HS-5 (cell line): ENCODE data around the gene IFIT5.
A peak's percentile ranks its signal among the peaks of the same experiment; 100 is the strongest.
"Not testable (repeated sequence)": the region's sequence is repeated elsewhere in the genome, so short reads cannot be mapped to it uniquely, and the experiment has no call there.

ENCODE experiments used
- DNase-seq: peaks from one replicate; pipeline ENCODE4 v3.0.0-alpha.2; 2012; ENCODE audit warnings: low read depth

Gene IFIT5

DNA sequence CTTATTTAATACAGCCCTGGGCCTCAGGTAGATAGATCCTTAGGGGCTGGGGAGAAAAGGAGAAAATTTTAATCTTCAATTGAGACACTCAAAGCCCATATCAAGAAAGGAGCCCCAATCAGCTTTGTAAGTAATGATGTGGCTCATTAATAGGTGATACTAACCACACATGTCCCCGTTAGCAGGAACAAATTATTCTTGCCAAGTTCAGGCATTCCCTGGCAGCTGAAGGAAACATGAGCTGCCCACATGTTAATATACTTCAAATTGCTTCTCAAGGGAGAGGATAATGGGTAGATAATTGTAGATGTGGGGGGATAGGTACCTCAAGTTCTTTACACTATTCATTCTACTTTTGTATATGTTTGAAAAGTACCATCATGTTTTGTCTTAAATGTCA, 14.5 kb downstream of the IFIT5 start:
- no peak for DNase-seq

DNA sequence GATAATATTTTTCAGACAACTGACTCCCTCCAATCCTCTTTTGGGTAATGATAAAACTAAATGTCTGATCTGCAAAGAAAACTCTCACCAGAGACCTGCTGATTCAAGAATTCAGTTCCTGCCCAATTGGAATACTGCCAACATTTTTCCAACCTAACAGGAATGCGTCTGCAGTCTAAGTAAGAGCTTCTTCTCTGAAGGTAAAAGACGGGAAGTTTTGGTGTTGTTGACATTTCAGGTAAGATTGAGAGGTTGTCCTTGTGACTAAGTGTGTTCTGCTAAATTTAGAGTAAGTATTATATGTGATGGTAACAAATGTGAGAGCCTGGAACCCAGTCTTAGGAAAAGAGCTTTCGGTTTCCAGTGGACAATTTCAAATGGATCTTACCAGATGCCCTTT, 17.6 kb downstream of the IFIT5 start:
- no peak for DNase-seq

DNA sequence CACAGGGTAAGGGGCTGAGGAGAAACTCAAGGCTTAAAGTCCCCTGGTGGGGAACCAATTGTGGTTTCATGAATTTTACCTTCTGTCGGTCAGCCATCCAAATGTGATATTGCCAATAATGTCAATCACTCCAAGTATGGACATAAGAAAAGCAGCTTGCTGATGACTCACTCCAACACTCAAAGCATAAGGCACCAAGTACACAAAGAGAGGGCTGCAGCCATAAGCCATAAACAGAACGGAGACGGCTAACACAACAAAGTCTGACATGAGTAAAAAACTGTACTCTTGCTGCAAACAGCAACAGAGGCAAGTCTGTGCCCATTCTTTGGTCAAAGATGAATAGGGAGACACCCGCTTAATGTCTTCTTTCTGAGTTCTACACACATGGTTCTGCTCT, 24.2 kb downstream of the IFIT5 start:
- no peak for DNase-seq

DNA sequence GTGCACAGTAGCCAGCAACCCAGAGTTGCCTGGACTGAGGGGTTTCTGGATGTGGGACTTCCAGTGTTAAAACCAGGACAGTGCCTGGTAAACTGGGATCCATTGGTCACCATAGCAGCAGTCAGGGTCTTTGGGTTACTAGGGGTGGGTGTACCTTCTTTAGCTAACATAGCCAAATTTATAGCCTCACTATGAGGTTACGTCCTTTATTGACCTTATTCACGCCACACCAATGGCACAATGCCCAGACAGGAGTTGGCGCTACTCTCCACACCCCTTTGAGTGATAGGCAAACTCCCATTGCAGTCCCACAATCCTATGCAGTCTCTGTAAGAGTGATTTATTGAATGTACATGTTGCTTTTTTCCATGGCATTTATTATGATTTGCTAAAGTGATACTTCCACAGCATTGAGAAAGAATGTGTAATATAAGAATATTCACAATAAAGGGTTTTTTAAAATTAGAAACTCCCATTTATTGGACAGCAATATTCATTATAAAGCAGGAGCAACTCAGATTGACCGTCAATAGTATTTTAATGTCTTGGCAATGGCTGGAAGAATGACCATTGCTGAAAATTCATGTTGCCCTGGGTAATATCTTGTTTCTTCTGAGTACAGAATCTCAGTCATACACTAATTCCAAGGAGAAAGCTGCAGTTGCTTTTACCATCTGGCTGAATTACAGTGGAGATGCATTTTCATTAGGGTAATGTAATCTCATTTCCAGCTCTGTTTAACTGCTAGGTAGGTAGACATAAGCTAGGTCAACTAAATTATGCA, 26.1 kb downstream of the IFIT5 start:
- DNase-seq, result no peak

DNA sequence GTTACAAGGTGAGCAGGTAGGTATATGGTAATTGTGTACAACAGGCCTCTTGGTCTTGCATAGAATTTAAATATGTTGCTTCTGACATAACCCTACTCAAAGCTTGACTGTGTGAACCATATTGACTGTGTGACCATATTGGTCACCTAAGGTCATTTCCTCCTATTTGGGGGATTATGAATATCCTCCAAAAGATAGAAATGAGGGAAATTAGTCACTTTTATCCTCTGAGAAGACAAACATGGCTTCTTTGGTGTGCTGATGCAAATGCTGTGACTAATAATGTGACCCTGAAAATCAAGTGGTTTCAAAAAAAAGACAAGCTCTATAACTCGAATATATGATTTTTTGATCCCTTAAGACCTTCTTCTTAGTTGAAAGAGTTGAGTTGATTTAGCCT, 27.9 kb downstream of the IFIT5 start:
- DNase-seq, result no peak

DNA sequence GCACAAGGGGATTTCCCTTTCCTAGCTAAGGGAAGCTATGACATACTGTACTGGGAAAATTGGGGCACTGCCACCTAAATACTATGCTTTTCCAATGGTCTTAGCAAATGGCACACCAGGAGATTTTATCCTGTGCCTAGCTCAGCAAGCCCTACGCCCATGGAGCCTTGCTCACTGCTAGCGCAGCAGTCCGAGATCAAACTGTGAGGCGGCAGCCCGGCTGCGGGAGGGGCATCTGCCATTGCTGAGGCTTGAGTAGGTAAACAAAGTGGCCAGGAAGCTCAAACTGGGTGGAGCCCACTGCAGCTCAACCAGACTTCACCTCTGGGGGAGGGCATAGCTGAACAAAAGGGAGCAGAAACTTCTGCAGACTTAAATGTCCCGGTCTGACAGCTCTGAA, 30.5 kb downstream of the IFIT5 start:
- DNase-seq, result not testable (repeated sequence)

DNA sequence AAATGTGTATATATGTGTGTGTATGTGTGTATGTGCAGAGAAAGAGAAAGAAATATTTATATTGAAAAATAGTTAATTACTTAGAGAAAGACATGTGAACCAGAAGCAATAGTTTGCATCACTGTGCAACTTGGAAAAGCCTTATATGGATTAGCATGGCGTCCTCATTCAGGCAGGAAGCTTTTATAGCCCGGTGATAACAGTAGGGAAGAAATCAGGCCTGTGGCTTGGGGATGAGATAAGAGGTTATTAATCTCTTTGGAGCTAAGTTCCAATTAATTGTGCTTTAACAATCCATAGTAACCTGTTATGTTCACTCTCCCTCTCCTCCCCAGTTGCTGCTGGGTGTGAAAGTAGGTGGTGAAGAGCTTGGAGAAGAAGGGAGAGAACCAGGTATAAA, 36.5 kb downstream of the IFIT5 start:
- DNase-seq, result no peak

DNA sequence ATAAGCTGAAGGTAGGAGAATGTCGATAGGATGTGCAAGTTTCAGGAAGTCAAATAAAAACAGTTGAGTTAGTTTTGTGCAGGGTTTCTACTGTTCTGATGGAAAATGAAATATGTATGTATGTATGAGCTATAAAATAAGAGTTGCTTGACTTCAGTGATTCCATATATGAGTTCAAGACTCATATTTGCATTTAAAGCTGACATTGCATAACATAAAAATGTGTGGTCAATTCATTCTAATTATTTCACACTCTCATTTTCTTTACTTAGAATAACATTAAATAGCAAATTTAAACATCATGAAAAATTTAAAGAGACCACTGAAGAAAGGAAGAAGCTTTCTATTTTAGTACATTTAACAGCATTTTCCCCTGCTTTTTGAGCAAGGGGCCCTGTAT, 37.8 kb downstream of the IFIT5 start:
- DNase-seq, result no peak

DNA sequence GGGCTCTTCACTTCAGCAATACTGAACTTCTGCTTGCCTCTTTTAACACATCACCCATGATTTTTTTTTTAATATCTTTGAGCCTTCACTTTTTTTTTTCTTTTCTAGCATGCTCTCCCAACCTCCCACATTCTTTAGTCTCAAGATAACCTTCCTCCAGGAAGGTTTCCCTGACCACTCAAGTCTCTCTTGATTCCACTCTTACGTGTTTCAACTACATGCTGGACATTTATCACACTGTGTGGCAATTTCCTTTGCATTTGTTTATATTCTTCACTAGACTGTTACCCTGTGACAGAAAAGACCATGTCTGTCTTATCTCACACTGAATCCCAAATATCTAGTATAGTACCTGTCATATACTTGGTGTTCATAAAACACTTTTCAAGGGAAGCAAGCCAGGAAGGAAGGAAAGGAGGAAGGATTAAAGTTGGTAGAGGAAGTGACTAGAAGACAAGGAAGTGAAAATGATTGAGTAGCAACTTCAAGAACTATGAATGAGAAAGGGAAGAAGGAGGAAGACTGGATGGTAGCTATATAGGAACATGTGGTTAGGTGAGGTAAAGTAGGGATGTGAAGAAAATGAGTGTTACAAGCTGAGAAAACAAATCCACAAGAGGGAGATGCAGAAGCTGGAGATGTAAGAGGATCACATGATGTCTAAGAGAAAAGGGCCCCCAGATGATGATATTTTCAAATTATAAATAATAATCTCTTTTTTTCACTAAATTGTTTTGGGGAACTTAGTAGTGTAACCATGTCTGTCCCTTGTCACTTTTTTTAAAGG, 40.4 kb downstream of the IFIT5 start:
- no peak for DNase-seq

DNA sequence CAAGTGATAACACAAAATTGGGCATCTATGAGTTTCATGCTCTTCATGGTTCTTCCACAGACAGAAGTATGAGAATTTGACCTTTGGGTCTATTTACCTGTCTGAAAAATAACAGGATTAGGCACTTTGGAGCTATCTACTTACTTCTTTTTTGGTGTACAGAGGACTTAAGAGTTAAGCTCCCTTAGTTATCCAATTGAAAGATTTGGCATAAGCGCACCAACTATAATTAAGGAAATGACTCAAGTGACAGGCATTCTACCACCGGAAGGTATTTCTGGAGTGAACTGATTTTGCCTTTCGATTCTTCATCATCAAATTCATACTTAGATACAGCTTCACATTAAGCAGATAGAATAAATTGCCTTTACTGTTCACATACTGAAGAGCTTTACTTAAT, 43.9 kb downstream of the IFIT5 start:
- peak; percentile 56 for DNase-seq

DNA sequence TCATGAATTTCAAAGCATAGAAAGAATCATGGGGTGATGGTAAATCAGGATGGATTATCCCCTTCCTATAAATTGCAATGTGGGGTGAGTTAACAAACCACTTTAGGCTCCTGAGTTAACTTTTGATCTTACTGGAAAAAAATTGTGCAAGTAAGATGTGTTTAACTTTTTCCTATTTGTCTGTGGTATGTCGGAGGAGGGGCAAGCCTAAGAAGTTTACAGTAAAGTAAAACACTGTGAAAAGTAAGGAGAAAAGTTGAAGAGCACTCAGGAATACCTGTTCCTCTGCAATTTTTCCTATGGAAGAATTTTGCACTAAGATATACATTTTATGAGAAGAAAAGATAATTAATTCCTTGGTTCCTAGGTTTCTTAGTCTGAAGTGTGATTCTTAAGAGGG, 44.4 kb downstream of the IFIT5 start:
- no peak for DNase-seq

DNA sequence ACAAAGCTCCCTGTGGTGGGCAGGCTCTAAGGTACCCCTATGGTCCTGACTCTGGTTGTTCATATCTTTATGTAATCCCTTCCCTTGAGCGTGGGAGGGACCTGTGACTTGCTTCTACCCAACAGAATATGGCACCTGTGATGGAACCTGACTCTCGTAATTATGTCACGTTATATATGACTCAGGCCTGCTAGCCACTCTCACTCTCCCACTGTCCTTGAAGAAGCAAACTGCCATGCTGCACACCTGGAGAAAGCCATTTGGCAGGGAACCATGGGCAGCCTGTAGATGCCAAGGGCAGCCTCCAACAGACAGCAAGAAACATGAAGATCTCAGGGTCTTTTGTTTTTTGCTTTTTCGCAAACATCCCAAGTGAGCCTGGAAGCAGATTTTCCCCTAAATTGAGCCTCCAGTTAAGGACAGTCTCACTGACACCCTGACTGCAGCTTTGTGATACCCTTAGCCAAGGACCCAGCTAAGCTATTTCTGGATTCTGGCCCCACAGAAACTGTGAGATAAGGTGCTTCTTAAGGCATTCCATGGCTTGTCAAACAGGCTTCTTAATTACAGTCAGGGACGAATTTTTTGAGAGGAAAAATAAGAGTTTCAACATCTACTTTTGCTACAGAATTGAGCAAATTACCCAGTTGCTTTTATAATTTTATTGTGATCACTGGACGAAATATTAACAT, 49.6 kb downstream of the IFIT5 start:
- DNase-seq, result no peak

DNA sequence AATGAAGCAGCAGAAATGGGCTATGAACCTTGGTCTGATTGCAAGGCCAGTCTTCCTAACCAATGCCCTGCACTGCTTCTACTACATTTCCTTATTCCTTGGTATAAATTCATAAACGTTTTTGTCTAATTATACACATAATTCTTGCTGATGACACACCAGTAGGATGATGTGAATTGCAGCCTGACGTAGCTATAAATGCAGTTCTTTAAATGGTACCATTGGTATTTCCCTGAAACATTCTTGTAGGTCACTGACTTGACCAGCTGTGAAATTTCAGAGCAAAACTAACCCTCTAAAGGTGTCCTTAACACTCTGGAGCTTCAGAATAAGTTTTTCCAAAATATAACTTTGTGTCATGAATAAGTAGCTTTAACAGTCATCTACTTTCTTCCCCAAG, 50.8 kb downstream of the IFIT5 start:
- DNase-seq, result no peak

DNA sequence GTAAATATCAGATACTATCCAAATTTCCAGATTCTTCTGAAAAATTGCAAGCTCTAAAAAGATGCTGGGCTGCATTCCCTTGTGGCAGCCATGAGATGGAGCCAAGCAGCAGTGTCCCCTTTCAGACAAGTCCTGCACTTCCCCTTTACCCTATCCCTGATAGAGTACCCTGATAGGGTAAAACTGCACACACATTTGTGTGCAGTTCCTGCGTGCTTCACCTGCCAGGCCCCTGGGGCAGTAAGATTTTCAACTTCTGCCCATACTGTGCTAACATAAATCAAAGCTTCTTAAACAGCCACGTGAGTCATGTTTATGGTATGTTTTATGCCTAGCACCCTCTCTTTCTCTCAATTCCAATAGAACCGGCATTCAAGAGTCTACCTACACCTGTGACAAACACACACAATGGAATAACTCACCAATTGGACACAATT, 52.2 kb downstream of the IFIT5 start:
- DNase-seq, result peak; percentile 24

DNA sequence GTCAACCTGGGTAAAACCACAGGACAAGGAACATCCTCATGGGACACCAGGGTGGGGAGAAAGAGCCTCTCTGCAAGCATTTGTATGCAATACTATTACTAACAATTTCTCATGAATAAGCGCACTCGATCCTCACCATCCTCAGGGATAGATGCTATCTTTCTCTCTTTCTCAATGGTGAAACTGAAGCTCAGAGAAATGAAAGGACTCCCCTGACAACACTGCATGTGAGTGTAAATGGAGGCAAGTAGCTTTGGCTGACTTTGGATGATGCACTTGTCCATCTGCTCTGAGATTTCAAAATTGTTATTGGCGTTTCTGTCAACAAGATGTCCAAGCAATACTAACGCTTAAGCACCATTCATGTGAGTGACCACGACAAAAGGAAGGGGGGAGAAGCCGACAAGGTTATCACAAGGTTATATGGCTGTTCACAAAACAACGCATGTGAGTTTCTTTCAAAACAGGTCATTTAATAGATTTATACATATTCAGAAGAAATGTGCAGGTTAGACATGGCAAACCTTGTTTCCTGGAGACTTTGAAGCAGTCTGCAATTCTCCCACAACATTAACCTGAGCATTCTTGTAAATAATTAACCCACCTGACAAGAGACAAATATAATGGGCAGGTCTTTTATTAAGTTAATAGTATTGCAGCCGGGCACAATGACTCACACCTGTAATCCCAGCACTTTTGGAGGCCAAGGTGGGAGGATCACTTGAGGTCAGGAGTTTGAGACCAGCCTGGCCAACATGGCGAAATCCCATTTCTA, 54.0 kb downstream of the IFIT5 start:
- DNase-seq, result no peak

DNA sequence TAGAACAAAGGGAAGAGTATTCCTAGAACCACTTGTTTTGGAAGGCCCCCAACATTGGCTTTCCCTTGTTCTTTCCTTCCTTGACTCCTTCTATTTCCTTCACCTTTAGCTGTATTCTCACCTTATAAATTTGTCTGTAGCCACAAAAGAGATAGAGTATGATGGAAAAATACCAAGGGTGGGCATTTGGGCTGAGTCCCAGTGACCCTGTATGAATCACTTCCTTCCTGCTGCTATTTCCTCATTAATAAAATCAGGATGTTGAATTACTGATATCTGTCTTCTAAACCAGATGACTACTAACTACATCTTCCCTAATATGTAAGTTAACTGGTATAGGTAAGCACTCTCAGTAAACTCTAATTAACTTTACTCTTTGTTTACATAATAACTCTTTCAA, 55.1 kb downstream of the IFIT5 start:
- no peak for DNase-seq
